IMR-90 (cell line): ENCODE measurements around the gene RAB31. TPM values are rescaled to one million over a fixed set of nuclear protein-coding genes. Genes with fewer than 3 reads are reported as not detected.

Experiments used
- ATAC-seq: fragments of 200-7000 bp; cut with Tn5 transposase; 2 replicates; pipeline ENCODE4 v1.9.1; 2020; ENCODE audit warnings: low read depth, mild to moderate bottlenecking, moderate library complexity
- BruUV-seq: library from RNA; stranded (reverse); fragments of 400-500 nt; replicated peaks from 2 replicates; lab custom pipeline; 2021; lab: Mats Ljungman, UMichigan
- CTCF ChIA-PET: fragments of 300-600 bp; formaldehyde crosslinking; extraction: SDS; loops from one replicate; lab custom pipeline; 2021; ENCODE audit warnings: antibody characterized with exemption; lab: Yijun Ruan, JAX
- POLR2A ChIA-PET: fragments of 300-600 bp; sonication (Branson Sonifier 250); formaldehyde crosslinking; loops from one replicate; lab custom pipeline; 2022; ENCODE audit warnings: antibody characterized with exemption; ENCODE audit not compliant: unreplicated experiment; lab: Charles Lee
- DNase-seq: peaks from one replicate; pipeline ENCODE4 v3.0.0; 2013
- H2AFZ ChIP-seq: replicated peaks from 2 replicates; pipeline ENCODE3; 2013; ENCODE audit warnings: low read length, mild to moderate bottlenecking; ENCODE audit not compliant: poor library complexity
- H2AK5ac ChIP-seq: 2 replicates; pipeline ENCODE4 v1.6.1; 2013; ENCODE audit warnings: low read depth, low read length, inconsistent platforms
- H2AK9ac ChIP-seq: replicated peaks from 2 replicates; pipeline ENCODE3; 2013; ENCODE audit warnings: mild to moderate bottlenecking, low read depth, low read length, moderate library complexity; ENCODE audit not compliant: poor library complexity
- H2BK120ac ChIP-seq: 2 replicates; pipeline ENCODE4 v1.6.1; 2013; ENCODE audit warnings: low read depth, low read length, inconsistent platforms
- H2BK15ac ChIP-seq: 3 replicates; pipeline ENCODE4 v1.6.1; 2013; ENCODE audit warnings: low read depth, low read length, inconsistent platforms
- H2BK20ac ChIP-seq: 2 replicates; pipeline ENCODE4 v1.6.1; 2013; ENCODE audit warnings: low read depth, mild to moderate bottlenecking, inconsistent platforms, low read length, moderate library complexity
- H2BK5ac ChIP-seq: 2 replicates; pipeline ENCODE4 v1.6.1; 2013; ENCODE audit warnings: mild to moderate bottlenecking, low read depth, low read length, inconsistent platforms; ENCODE audit not compliant: poor library complexity, severe bottlenecking
- H3K14ac ChIP-seq: replicated peaks from 2 replicates; pipeline ENCODE4 v1.6.1; 2013; ENCODE audit warnings: low read depth, low read length, inconsistent platforms
- H3K18ac ChIP-seq: 2 replicates; pipeline ENCODE4 v1.6.1; 2013; ENCODE audit warnings: low read depth, low read length, control low read depth
- H3K23ac ChIP-seq: 2 replicates; pipeline ENCODE4 v1.6.1; 2013; ENCODE audit warnings: low read depth, low read length, inconsistent platforms
- H3K27ac ChIP-seq: 2 replicates; pipeline ENCODE4 v1.5.1; 2013; ENCODE audit warnings: mild to moderate bottlenecking, control low read depth, low read length; ENCODE audit not compliant: insufficient read depth
- H3K27me3 ChIP-seq: 2 replicates; pipeline ENCODE4 v1.6.1; 2013; ENCODE audit warnings: low read length; ENCODE audit not compliant: control insufficient read depth, insufficient read depth
- H3K36me3 ChIP-seq: 2 replicates; pipeline ENCODE4 v1.6.1; 2013; ENCODE audit warnings: low read length, mixed read lengths; ENCODE audit not compliant: control insufficient read depth, insufficient read depth
- H3K4ac ChIP-seq: 2 replicates; pipeline ENCODE4 v1.6.1; 2013; ENCODE audit warnings: low read depth, low read length, inconsistent platforms
- H3K4me1 ChIP-seq: 2 replicates; pipeline ENCODE4 v1.6.1; 2013; ENCODE audit warnings: low read length, mixed read lengths; ENCODE audit not compliant: control insufficient read depth, insufficient read depth
- H3K4me2 ChIP-seq: 2 replicates; pipeline ENCODE4 v1.6.1; 2013; ENCODE audit warnings: low read depth, mild to moderate bottlenecking, control low read depth, low read length, moderate library complexity
- H3K4me3 ChIP-seq: 2 replicates; pipeline ENCODE4 v1.5.1; 2013; ENCODE audit warnings: low read depth, mild to moderate bottlenecking, control low read depth, low read length, moderate library complexity; ENCODE audit not compliant: insufficient read depth
- H3K56ac ChIP-seq: 2 replicates; pipeline ENCODE4 v1.6.1; 2013; ENCODE audit warnings: low read length, inconsistent platforms; ENCODE audit not compliant: insufficient read depth; ENCODE audit errors: extremely low read depth
- H3K79me1 ChIP-seq, 2 experiments: 2 replicates each; pipeline ENCODE4 v1.6.1; 2013; ENCODE audit warnings: low read length in 2 of 2, inconsistent platforms in 1 of 2, low read depth in 1 of 2
- H3K9ac ChIP-seq: 2 replicates; pipeline ENCODE4 v1.6.1; 2013; ENCODE audit warnings: low read depth, low read length, control low read depth
- H3K9me1 ChIP-seq: 2 replicates; pipeline ENCODE4 v1.6.1; 2013; ENCODE audit warnings: low read length, inconsistent platforms; ENCODE audit not compliant: insufficient read depth
- H3K9me3 ChIP-seq: 2 replicates; pipeline ENCODE4 v1.6.1; 2013; ENCODE audit warnings: low read length; ENCODE audit not compliant: control insufficient read depth, insufficient read depth
- H4K20me1 ChIP-seq: 2 replicates; pipeline ENCODE4 v1.6.1; 2013; ENCODE audit warnings: low read length, inconsistent platforms; ENCODE audit not compliant: insufficient read depth
- H4K5ac ChIP-seq: 2 replicates; pipeline ENCODE4 v1.6.1; 2013; ENCODE audit warnings: mild to moderate bottlenecking, low read depth, low read length, control low read depth
- H4K8ac ChIP-seq, 2 experiments: 2 replicates each; pipeline ENCODE4 v1.6.1; 2013; ENCODE audit warnings: low read depth in 2 of 2, low read length in 2 of 2, control low read depth in 1 of 2, inconsistent platforms in 1 of 2
- H4K91ac ChIP-seq: 2 replicates; pipeline ENCODE4 v1.6.1; 2013; ENCODE audit warnings: low read depth, low read length, inconsistent platforms; ENCODE audit not compliant: insufficient read depth
- CEBPB ChIP-seq: IDR thresholded peaks from 2 replicates; pipeline ENCODE4 v1.6.1; 2012; ENCODE audit warnings: low read depth, low read length, improper control_type of control experiment
- FOS ChIP-seq: fragments of 150-350 bp; IDR thresholded peaks from 2 replicates; pipeline ENCODE4 v1.6.1; 2016; ENCODE audit warnings: low read depth, low read length
- MAFK ChIP-seq: IDR thresholded peaks from 2 replicates; pipeline ENCODE4 v1.6.1; 2012; ENCODE audit warnings: low read depth, low read length, improper control_type of control experiment
- MAZ ChIP-seq: IDR thresholded peaks from 2 replicates; pipeline ENCODE4 v1.6.1; 2012; ENCODE audit warnings: low read depth, mild to moderate bottlenecking, low read length, improper control_type of control experiment, moderate library complexity, borderline replicate concordance
- MXI1 ChIP-seq: IDR thresholded peaks from 2 replicates; pipeline ENCODE4 v1.6.1; 2012; ENCODE audit warnings: low read depth, mild to moderate bottlenecking, low read length, moderate library complexity, borderline replicate concordance
- NFE2L2 ChIP-seq: fragments of 150-350 bp; IDR thresholded peaks from 2 replicates; pipeline ENCODE4 v1.6.1; 2016; ENCODE audit warnings: low read depth, mild to moderate bottlenecking, low read length
- POLR2A ChIP-seq: IDR thresholded peaks from 2 replicates; pipeline ENCODE4 v1.6.1; 2012; ENCODE audit warnings: mild to moderate bottlenecking, low read depth, low read length
- RAD21 ChIP-seq: IDR thresholded peaks from 2 replicates; pipeline ENCODE4 v1.6.1; 2012; ENCODE audit warnings: low read length, improper control_type of control experiment
- RCOR1 ChIP-seq: IDR thresholded peaks from 2 replicates; pipeline ENCODE4 v1.6.1; 2012; ENCODE audit warnings: mild to moderate bottlenecking, low read length, improper control_type of control experiment; ENCODE audit not compliant: insufficient replicate concordance
- RFX5 ChIP-seq: IDR thresholded peaks from 2 replicates; pipeline ENCODE4 v1.8.0; 2012; ENCODE audit warnings: low read depth, mild to moderate bottlenecking, low read length, moderate library complexity
- SMC3 ChIP-seq: fragments of 150-350 bp; IDR thresholded peaks from 2 replicates; pipeline ENCODE4 v1.6.1; 2016; ENCODE audit warnings: low read depth, mild to moderate bottlenecking, antibody characterized with exemption, low read length, moderate library complexity
- WGBS, 2 experiments: methylation state at CpG; one replicate each; pipeline versions ENCODE4 v1.1.5 to v1.1.7; 2013; ENCODE audit warnings: missing lambda C conversion rate in 2 of 2; ENCODE audit not compliant: insufficient read length in 1 of 2; ENCODE audit errors: extremely low coverage in 2 of 2; 5-methylcytosine and 5-hydroxymethylcytosine counted together
- dilution Hi-C: fragments of 300-500 bp; cut with HindIII; formaldehyde crosslinking; loops from one replicate; pipeline ENCODE4 v1.14.3; 2018; ENCODE audit warnings: low sequenced_read_pairs; ENCODE audit not compliant: unreplicated experiment
- in situ Hi-C: fragments of 300-500 bp; cut with MboI; formaldehyde crosslinking; loops from 3 replicates; pipeline ENCODE4 v1.14.3; 2019; ENCODE audit warnings: low sequenced_read_pairs, inconsistent platforms, mixed read lengths
- intact Hi-C: fragments of 100-400 bp; cut with micrococcal nuclease; formaldehyde crosslinking; loops from 2 replicates; pipeline ENCODE4 v1.10.0; 2022
- polyA plus RNA-seq, 3 experiments: library from polyadenylated mRNA; depleted of rRNA; stranded (reverse); fragments of >200 nt; gene quantifications; 2 replicates each; pipeline ENCODE4 v1.2.3, GENCODE V29; 2012; ENCODE audit warnings: low replicate concordance in 1 of 3
- total RNA-seq: library from RNA; depleted of rRNA; stranded (reverse); fragments of >200 nt; gene quantifications from 2 replicates; pipeline ENCODE4 v1.2.3, GENCODE V29; 2012
- TF ChIP-seq, protein P1 (sequence below): fragments of 150-350 bp; IDR thresholded peaks from 2 replicates; pipeline ENCODE4 v1.6.1; 2016; ENCODE audit warnings: low read depth, mild to moderate bottlenecking, low read length, moderate library complexity, borderline replicate concordance

RAB31 gene
- total and polyA plus RNA-seq, 2 of the 4 experiments (the other 2 are of a cell fraction) = 13.8 to 26.9 TPM

DNA sequence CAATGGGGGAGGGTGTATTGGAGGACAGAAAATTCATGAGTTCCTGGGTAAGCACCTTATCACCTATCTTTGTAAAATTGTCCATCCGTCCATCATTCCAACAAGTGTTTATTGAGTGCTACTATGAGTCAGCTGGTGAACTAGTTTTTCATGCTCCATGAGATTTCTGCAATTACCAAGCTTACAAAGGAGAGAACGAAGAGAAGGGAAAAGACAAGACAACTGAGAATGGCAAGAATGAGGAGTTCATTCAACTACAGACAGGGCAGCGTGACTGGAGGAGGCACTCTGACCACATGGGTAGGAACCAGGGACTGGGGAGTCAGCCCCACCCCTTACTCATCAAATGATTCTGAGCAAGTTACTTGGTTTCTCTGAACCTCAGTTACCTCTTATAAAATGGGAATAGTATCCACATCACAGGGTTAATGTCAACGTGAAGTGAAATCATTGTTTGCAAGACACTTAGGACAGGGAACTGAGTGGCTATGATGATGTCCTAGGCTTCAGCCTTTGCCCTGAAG, 159.0 kb downstream of the RAB31 start:
- Histone ChIP-seq H3K27me3 (no peaks in the 10 kb centered on the region), H2BK15ac (no peak overlapping the region), H2AFZ (no peak overlapping the region), H3K4me3 (no peak overlapping the region), H2BK20ac (no peak overlapping the region), H4K5ac (no peak overlapping the region), H2BK5ac (no peak overlapping the region), H4K20me1 (no peaks in the 10 kb centered on the region), H2AK9ac (no peak overlapping the region), H2BK120ac (no peak overlapping the region), H3K14ac (no peak overlapping the region), H3K36me3 (peaks cover 2% of the 10 kb centered on the region; the same call in 1 of the 2 replicates), H3K18ac (no peak overlapping the region), H4K91ac (no peak overlapping the region), H3K27ac (no peak overlapping the region), H3K79me1 (no peaks in the 10 kb centered on the region), H3K4ac (0 out of 2 replicates have a peak overlapping the region, but pooled peaks have one; percentile 7), H4K8ac (no peak overlapping the region), H2AK5ac (no peak overlapping the region), H3K9me3 (peaks cover 13% of the 10 kb centered on the region; the same call in 1 of the 2 replicates), H3K9me1 (peaks cover 10% of the 10 kb centered on the region), H3K23ac (no peak overlapping the region), H3K4me2 (no peak overlapping the region), H3K9ac (no peak overlapping the region), H3K56ac (no peak overlapping the region), H3K4me1 (peaks cover 15% of the 10 kb centered on the region)
- CTCF ChIA-PET = interaction anchor here (0.6 kb wide), 1 partner anchor 581 kb away, joined by 3 read pairs; no protein-coding TSS in a partner anchor
- TF ChIP-seq, protein P1, sequence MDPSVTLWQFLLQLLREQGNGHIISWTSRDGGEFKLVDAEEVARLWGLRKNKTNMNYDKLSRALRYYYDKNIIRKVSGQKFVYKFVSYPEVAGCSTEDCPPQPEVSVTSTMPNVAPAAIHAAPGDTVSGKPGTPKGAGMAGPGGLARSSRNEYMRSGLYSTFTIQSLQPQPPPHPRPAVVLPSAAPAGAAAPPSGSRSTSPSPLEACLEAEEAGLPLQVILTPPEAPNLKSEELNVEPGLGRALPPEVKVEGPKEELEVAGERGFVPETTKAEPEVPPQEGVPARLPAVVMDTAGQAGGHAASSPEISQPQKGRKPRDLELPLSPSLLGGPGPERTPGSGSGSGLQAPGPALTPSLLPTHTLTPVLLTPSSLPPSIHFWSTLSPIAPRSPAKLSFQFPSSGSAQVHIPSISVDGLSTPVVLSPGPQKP = no peak
- TF ChIP-seq SMC3 (no peak), MAZ (no peak), FOS (no peak), RAD21 (no peak), NFE2L2 (no peak), POLR2A (no peak), RFX5 (no peak), MXI1 (no peak), CEBPB (no peak), MAFK (no peak), RCOR1 (no peak)
- in situ Hi-C loops (no loop called here), intact Hi-C loops (no loop called here), dilution Hi-C loops (no loop called here)
- 60% methylated on average over 1 of the region's 4 CpGs; no CpG with 5 or more reads in 1 of the 2 experiments for WGBS, 2 experiments
- no peak for DNase-seq
- no peak for ATAC-seq
- BruUV-seq = no TSS peak
- POLR2A ChIA-PET = no interaction called here
